Suprapubic skin (tissue), 4 donors: ENCODE data around the gene ATXN1. TPM values are rescaled to one million over a fixed set of nuclear protein-coding genes. Genes with fewer than 3 reads are reported as not detected.

Source experiments
- DNase-seq, 2 donors: peaks; one replicate each; pipeline ENCODE4 v3.0.0-alpha.2; 2019; ENCODE audit warnings: low spot score in 2 of 2
- H3K27ac ChIP-seq: fragments of 200-600 bp; sonication (generic); one replicate; pipeline ENCODE4 v1.5.1; 2019
- H3K27me3 ChIP-seq: fragments of 200-600 bp; sonication (generic); one replicate; pipeline ENCODE4 v1.5.1; 2019
- H3K36me3 ChIP-seq: fragments of 200-600 bp; sonication (generic); one replicate; pipeline ENCODE4 v1.5.1; 2019
- H3K4me1 ChIP-seq: fragments of 200-600 bp; sonication (generic); one replicate; pipeline ENCODE4 v1.5.1; 2019
- H3K4me3 ChIP-seq: fragments of 200-600 bp; sonication (generic); one replicate; pipeline ENCODE4 v1.5.1; 2019; ENCODE audit warnings: mild to moderate bottlenecking
- H3K9me3 ChIP-seq: fragments of 200-600 bp; sonication (generic); one replicate; pipeline ENCODE4 v1.5.1; 2019
- CTCF ChIP-seq, 2 donors: fragments of 200-600 bp in 1 of 2; fragments of 450-650 bp in 1 of 2; sonication (generic) in 1 of 2; IDR thresholded peaks; one replicate each; pipeline ENCODE4 v1.5.1; 2016 to 2019; ENCODE audit warnings: antibody characterized with exemption in 2 of 2, mild to moderate bottlenecking in 1 of 2, moderate library complexity in 1 of 2
- EP300 ChIP-seq: sonication (generic); formaldehyde crosslinking; IDR thresholded peaks from one replicate; pipeline ENCODE4 v1.6.1; 2017; ENCODE audit warnings: antibody characterized with exemption
- POLR2A ChIP-seq, 2 donors: fragments of 450-650 bp; IDR thresholded peaks; one replicate each; pipeline ENCODE4 v1.6.1; 2017; ENCODE audit warnings: antibody characterized with exemption in 2 of 2, mild to moderate bottlenecking in 2 of 2, moderate library complexity in 2 of 2
- POLR2AphosphoS5 ChIP-seq, 3 donors: sonication (generic); formaldehyde crosslinking; IDR thresholded peaks; one replicate each; pipeline ENCODE4 v1.6.1; 2017; ENCODE audit warnings: antibody characterized with exemption in 3 of 3
- WGBS: methylation state at CpG from one replicate; pipeline ENCODE4 v1.1.5; 2018; 5-methylcytosine and 5-hydroxymethylcytosine counted together
- total RNA-seq, 4 donors: library from RNA; depleted of rRNA; stranded (reverse); fragments of >200 nt; gene quantifications; one replicate each; pipeline ENCODE4 v1.1.0, GENCODE V29; 2016

Gene ATXN1
- total RNA-seq, 4 donors from 2014 or later, result 32.8 to 95.4 (median 42.4) TPM

DNA sequence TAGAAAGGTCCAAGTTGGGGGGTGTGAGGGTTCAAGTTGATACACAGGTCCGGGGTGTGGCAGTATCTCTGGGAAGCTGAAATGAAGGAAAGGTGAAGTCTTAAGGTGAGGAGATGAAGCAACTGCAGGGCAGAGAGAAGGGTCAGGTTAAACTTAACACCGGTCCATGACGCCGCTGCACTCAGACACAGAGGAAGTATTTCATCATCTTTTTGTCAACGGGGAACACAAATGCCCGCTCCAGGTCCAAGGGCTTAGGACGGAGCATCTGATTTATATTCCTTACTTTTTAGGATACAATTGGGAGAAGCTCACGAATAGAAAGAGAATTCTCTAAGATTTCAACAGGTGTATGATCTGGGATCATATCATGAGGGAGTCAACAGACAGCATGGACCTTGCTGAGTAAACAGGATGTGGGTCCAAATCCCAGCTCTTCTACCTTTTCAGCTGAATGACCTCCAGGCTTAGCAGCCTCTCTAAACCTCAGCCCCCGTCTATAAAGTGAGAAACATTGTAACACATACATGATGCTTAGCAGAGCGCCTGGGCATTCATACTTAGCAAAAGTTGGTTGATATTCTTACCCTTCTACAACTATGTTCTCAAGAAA lies 197.5 kb downstream of the ATXN1 start:
- no peak for DNase-seq
- Histone ChIP-seq H3K4me1 (peaks cover 3% of the 10 kb centered on the region), H3K27ac (no peak overlapping the region), H3K9me3 (no peaks in the 10 kb centered on the region), H3K36me3 (no peaks in the 10 kb centered on the region), H3K27me3 (no peaks in the 10 kb centered on the region), H3K4me3 (no peak overlapping the region)
- no peak for TF ChIP-seq POLR2AphosphoS5 (IDR thresholded peaks at IDR 0.05)
- TF ChIP-seq CTCF (IDR thresholded peaks at IDR 0.05), result no peak
- TF ChIP-seq EP300, result no peak
- 97% methylated on average over 10 of the region's 10 CpGs for WGBS

DNA sequence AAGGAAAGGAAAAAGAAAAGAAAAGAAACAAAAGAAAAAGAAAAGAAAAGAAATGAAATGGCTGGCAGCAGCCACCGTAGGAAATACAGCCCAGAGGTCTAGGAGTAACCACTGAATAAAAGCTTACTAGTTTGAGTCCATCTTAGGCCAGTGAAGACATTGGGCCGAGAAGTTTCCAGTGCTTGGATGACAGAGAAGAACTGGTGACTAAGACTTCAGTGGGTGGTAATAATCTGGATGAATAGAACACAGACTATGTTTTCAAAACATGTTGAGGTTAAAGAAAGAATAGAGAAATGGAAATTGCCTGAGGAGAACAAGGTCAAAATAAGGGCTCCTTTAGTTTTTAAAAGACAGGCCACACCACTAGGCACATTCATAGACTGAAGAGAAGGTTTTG lies 198.8 kb downstream of the ATXN1 start:
- no peaks in the 10 kb centered on the region for H3K9me3 ChIP-seq
- H3K4me3 ChIP-seq, result no peak overlapping the region
- no peak for DNase-seq
- WGBS, result 72% methylated on average over 2 of the region's 2 CpGs
- no peaks in the 10 kb centered on the region for H3K36me3 ChIP-seq
- TF ChIP-seq CTCF (IDR thresholded peaks at IDR 0.05) (no peak), EP300 (no peak), POLR2A (IDR thresholded peaks at IDR 0.05) (no peak), POLR2AphosphoS5 (IDR thresholded peaks at IDR 0.05) (no peak)
- H3K4me1 ChIP-seq, result no peaks in the 10 kb centered on the region
- H3K27ac ChIP-seq, result no peak overlapping the region
- no peaks in the 10 kb centered on the region for H3K27me3 ChIP-seq

DNA sequence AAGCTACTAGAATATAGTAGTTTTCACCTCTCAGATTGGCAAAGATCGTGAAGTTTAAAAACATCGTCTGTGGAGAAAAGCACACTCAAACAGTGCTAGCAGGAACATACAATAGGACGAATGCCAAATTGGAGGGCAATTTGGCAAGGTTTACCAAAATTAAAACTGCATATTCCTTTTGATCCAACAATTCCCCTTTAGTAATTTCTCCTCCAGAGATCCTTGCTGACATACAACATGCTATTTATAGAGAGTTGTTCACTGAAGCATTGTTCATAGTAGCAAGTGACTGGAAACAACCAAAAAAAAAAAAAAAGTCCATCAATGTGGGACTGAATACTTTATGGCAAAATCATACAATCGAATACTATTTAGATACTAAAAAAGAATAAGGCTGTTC lies 202.2 kb downstream of the ATXN1 start:
- no peak for DNase-seq
- no peak overlapping the region for H3K4me3 ChIP-seq
- TF ChIP-seq POLR2AphosphoS5 (IDR thresholded peaks at IDR 0.05), result no peak
- TF ChIP-seq EP300, result no peak
- no peak for TF ChIP-seq POLR2A (IDR thresholded peaks at IDR 0.05)
- TF ChIP-seq CTCF (IDR thresholded peaks at IDR 0.05), result no peak
- no peak overlapping the region for H3K27ac ChIP-seq
- no peaks in the 10 kb centered on the region for H3K9me3 ChIP-seq
- 36% methylated on average over 4 of the region's 4 CpGs for WGBS
- H3K36me3 ChIP-seq, result no peaks in the 10 kb centered on the region
- H3K27me3 ChIP-seq, result no peaks in the 10 kb centered on the region
- no peaks in the 10 kb centered on the region for H3K4me1 ChIP-seq

GRCh38 chr6:16555550-16555949 lies 205.7 kb downstream of the ATXN1 start:
- Histone ChIP-seq H3K27me3 (no peaks in the 10 kb centered on the region), H3K27ac (no peak overlapping the region), H3K4me3 (no peak overlapping the region), H3K4me1 (no peaks in the 10 kb centered on the region), H3K36me3 (no peaks in the 10 kb centered on the region), H3K9me3 (no peaks in the 10 kb centered on the region)
- 91% methylated on average over 3 of the region's 3 CpGs for WGBS
- TF ChIP-seq POLR2AphosphoS5 (IDR thresholded peaks at IDR 0.05) (no peak), CTCF (IDR thresholded peaks at IDR 0.05) (no peak), POLR2A (IDR thresholded peaks at IDR 0.05) (no peak), EP300 (no peak)
- DNase-seq, result no peak

DNA sequence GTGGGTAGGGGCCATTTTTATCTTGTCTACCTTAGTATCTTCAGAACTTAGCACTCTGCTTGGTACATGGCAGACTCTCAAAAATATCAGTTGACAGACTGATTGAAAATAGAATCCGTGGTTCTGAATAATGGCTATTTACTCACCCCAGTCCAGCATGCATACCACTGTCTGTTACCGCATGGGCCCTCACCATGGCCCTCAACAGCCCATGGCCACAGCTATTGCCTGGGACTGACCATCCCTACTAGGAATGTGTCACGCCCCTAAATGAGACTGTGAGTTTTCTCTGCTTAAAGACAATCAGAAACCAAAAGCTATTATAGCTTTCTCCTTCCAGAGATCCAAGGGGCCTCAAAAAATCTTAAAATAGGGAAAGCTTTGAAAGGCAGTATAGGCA lies 207.7 kb downstream of the ATXN1 start:
- H3K9me3 ChIP-seq, result no peaks in the 10 kb centered on the region
- no peak for TF ChIP-seq EP300
- TF ChIP-seq POLR2AphosphoS5 (IDR thresholded peaks at IDR 0.05), result no peak
- TF ChIP-seq POLR2A (IDR thresholded peaks at IDR 0.05), result no peak
- no peak for TF ChIP-seq CTCF (IDR thresholded peaks at IDR 0.05)
- H3K4me1 ChIP-seq, result no peaks in the 10 kb centered on the region
- no peak overlapping the region for H3K27ac ChIP-seq
- 98% methylated on average over 3 of the region's 3 CpGs for WGBS
- H3K4me3 ChIP-seq, result no peak overlapping the region
- no peak for DNase-seq
- no peaks in the 10 kb centered on the region for H3K36me3 ChIP-seq
- H3K27me3 ChIP-seq, result no peaks in the 10 kb centered on the region
